CD4-positive, alpha-beta T cell (primary cell): ENCODE measurements around the gene ANGPTL2. TPM values are rescaled to one million over a fixed set of nuclear protein-coding genes. Genes with fewer than 3 reads are reported as not detected.

ENCODE experiments used
- ATAC-seq: fragments of 200-7000 bp; cut with Tn5 transposase; one replicate; pipeline ENCODE4 v1.10.0; 2022; ENCODE audit warnings: mild to moderate bottlenecking; ENCODE audit not compliant: poor library complexity
- CTCF ChIA-PET: fragments of 350-600 bp; sonication (Branson Sonifier 250); formaldehyde crosslinking; loops from one replicate; lab custom pipeline; 2021; ENCODE audit warnings: antibody characterized with exemption, inconsistent platforms; lab: Charles Lee
- POLR2A ChIA-PET: fragments of 350-600 bp; sonication (Branson Sonifier 250); formaldehyde crosslinking; loops from one replicate; lab custom pipeline; 2021; ENCODE audit warnings: antibody characterized with exemption, inconsistent platforms; lab: Charles Lee
- DNase-seq, 14 experiments: peaks; one replicate each; pipeline ENCODE4 v3.0.0-alpha.2; 2013 to 2020; ENCODE audit warnings: mixed read lengths in 2 of 14
- H3K27ac ChIP-seq, 2 donors: one replicate each; pipeline versions ENCODE4 v1.5.1 to v1.7.0; 2013; ENCODE audit warnings: low read length in 2 of 2, low read depth in 1 of 2, mild to moderate bottlenecking in 1 of 2
- H3K27me3 ChIP-seq, 2 experiments: 1 replicate in 1 of 2; 2 replicates in 1 of 2; pipeline versions ENCODE4 v1.6.1 to v1.7.0; 2013; ENCODE audit warnings: low read length in 2 of 2, control low read depth in 1 of 2, mild to moderate bottlenecking in 1 of 2, moderate library complexity in 1 of 2; ENCODE audit not compliant: insufficient read depth in 2 of 2, control insufficient read depth in 1 of 2
- H3K36me3 ChIP-seq: one replicate; pipeline ENCODE4 v1.6.1; 2013; ENCODE audit warnings: low read length, control low read depth; ENCODE audit not compliant: insufficient read depth
- H3K4me1 ChIP-seq: one replicate; pipeline ENCODE4 v1.6.1; 2013; ENCODE audit warnings: low read length, control low read depth; ENCODE audit not compliant: insufficient read depth
- H3K4me3 ChIP-seq: one replicate; pipeline ENCODE4 v1.5.1; 2013; ENCODE audit warnings: mild to moderate bottlenecking, low read length, moderate library complexity
- H3K9me3 ChIP-seq, 2 experiments: 1 replicate in 1 of 2; 2 replicates in 1 of 2; pipeline versions ENCODE4 v1.6.1 to v1.7.0; 2013; ENCODE audit warnings: low read length in 2 of 2, mild to moderate bottlenecking in 2 of 2, control low read depth in 1 of 2, moderate library complexity in 1 of 2; ENCODE audit not compliant: control insufficient read depth in 1 of 2, insufficient read depth in 1 of 2
- H3K27ac Mint-ChIP-seq: one replicate; pipeline ENCODE4 v1.8.0; 2020; ENCODE audit warnings: mixed read lengths
- H3K27me3 Mint-ChIP-seq: one replicate; pipeline ENCODE4 v1.8.0; 2021; ENCODE audit warnings: mixed read lengths
- H3K36me3 Mint-ChIP-seq: one replicate; pipeline ENCODE4 v1.8.0; 2021; ENCODE audit warnings: low read depth, mixed read lengths
- H3K4me1 Mint-ChIP-seq: one replicate; pipeline ENCODE4 v1.8.0; 2021; ENCODE audit warnings: low read depth, mixed read lengths
- H3K4me3 Mint-ChIP-seq: one replicate; pipeline ENCODE4 v1.8.0; 2020; ENCODE audit warnings: mild to moderate bottlenecking, mixed read lengths
- H3K9me3 Mint-ChIP-seq: one replicate; pipeline ENCODE4 v1.8.0; 2020; ENCODE audit warnings: mixed read lengths
- CTCF ChIP-seq: fragments of 200-600 bp; IDR thresholded peaks from one replicate; pipeline ENCODE4 v1.8.0; 2022; ENCODE audit warnings: antibody characterized with exemption, mild to moderate bottlenecking
- intact Hi-C, 2 experiments: fragments of 100-400 bp; cut with DNase I in 1 of 2; cut with micrococcal nuclease in 1 of 2; formaldehyde crosslinking; loops; one replicate each; pipeline versions ENCODE4 v1.15.1 to v1.9.0; 2023 to 2025; cut with DNase I, micrococcal nuclease
- total RNA-seq, 174 experiments: library from RNA in 2 of 174; stranded (reverse) in 2 of 174; gene quantifications; one replicate each; pipeline ENCODE4 v1.2.3 and lab custom pipeline; 2021 to 2026

Gene ANGPTL2
- total RNA-seq, 2 experiments from 2014 or later = not detected

- ATAC-seq = no peak
- no peak overlapping the region for H3K4me3 ChIP-seq
- Mint-ChIP-seq H3K36me3 (no peaks in the 10 kb centered on the region), H3K9me3 (no peaks in the 10 kb centered on the region), H3K27me3 (peaks cover 17% of the 10 kb centered on the region), H3K4me1 (peaks cover 7% of the 10 kb centered on the region), H3K4me3 (no peak overlapping the region), H3K27ac (no peak overlapping the region)
- no peaks in the 10 kb centered on the region for H3K27me3 ChIP-seq
- ChIA-PET POLR2A (no interaction called here), CTCF (no interaction called here)
- no peak overlapping the region for H3K27ac ChIP-seq
- no peaks in the 10 kb centered on the region for H3K36me3 ChIP-seq
- no peak for DNase-seq
- peaks cover 6% of the 10 kb centered on the region for H3K4me1 ChIP-seq
- no peak for TF ChIP-seq CTCF
- H3K9me3 ChIP-seq = no peaks in the 10 kb centered on the region
- intact Hi-C loops = no loop called here
Observed at GRCh38 chr9:127086771-127087170, 35.7 kb downstream of the ANGPTL2 start.

- no peak for ATAC-seq
- ChIA-PET POLR2A (no interaction called here), CTCF (no interaction called here)
- Histone ChIP-seq H3K9me3 (no peaks in the 10 kb centered on the region), H3K27ac (no peak overlapping the region), H3K36me3 (no peaks in the 10 kb centered on the region), H3K4me1 (peaks cover 6% of the 10 kb centered on the region), H3K27me3 (no peaks in the 10 kb centered on the region), H3K4me3 (no peak overlapping the region)
- TF ChIP-seq CTCF = no peak
- Mint-ChIP-seq H3K27ac (no peak overlapping the region), H3K9me3 (no peaks in the 10 kb centered on the region), H3K4me1 (peaks cover 7% of the 10 kb centered on the region), H3K27me3 (peaks cover 17% of the 10 kb centered on the region), H3K36me3 (no peaks in the 10 kb centered on the region), H3K4me3 (no peak overlapping the region)
- no peak for DNase-seq
- intact Hi-C loops = no loop called here
Observed at GRCh38 chr9:127085186-127085585, 37.2 kb downstream of the ANGPTL2 start.

GRCh38 chr9:127084076-127085039, 38.1 kb downstream of the ANGPTL2 start:
- H3K4me1 Mint-ChIP-seq = peaks cover 7% of the 10 kb centered on the region
- no peak overlapping the region for H3K27ac Mint-ChIP-seq
- ATAC-seq = no peak
- H3K4me1 ChIP-seq = peaks cover 6% of the 10 kb centered on the region
- no peak for DNase-seq
- TF ChIP-seq CTCF = no peak
- H3K27me3 Mint-ChIP-seq = peaks cover 17% of the 10 kb centered on the region
- H3K9me3 ChIP-seq = no peaks in the 10 kb centered on the region
- no peak overlapping the region for H3K4me3 Mint-ChIP-seq
- intact Hi-C loops = no loop called here
- no peaks in the 10 kb centered on the region for H3K27me3 ChIP-seq
- no peak overlapping the region for H3K4me3 ChIP-seq
- no peaks in the 10 kb centered on the region for H3K9me3 Mint-ChIP-seq
- no peaks in the 10 kb centered on the region for H3K36me3 ChIP-seq
- CTCF ChIA-PET = no interaction called here
- H3K27ac ChIP-seq = no peak overlapping the region
- POLR2A ChIA-PET = no interaction called here
- H3K36me3 Mint-ChIP-seq = no peaks in the 10 kb centered on the region
